Progenitor cell of endocrine pancreas (in vitro differentiated cells): ENCODE data around the gene ADD1. TPM values are rescaled to one million over a fixed set of nuclear protein-coding genes. Genes with fewer than 3 reads are reported as not detected.
"Not testable (repeated sequence)": the region's sequence is repeated elsewhere in the genome, so short reads cannot be mapped to it uniquely, and the experiment has no call there.

Experiments used
- DNase-seq: peaks from one replicate; pipeline ENCODE4 v3.0.0; 2021; ENCODE audit warnings: low spot score; ENCODE audit not compliant: unreplicated experiment
- H3K27ac Mint-ChIP-seq: 2 replicates; pipeline ENCODE4 v1.8.0; 2021; ENCODE audit warnings: mild to moderate bottlenecking, moderate library complexity, mixed read lengths
- H3K27me3 Mint-ChIP-seq: 2 replicates; pipeline ENCODE4 v1.8.0; 2021; ENCODE audit warnings: mixed read lengths
- H3K36me3 Mint-ChIP-seq: 2 replicates; pipeline ENCODE4 v1.8.0; 2022; ENCODE audit warnings: mixed read lengths; ENCODE audit not compliant: insufficient read depth
- H3K4me1 Mint-ChIP-seq: 2 replicates; pipeline ENCODE4 v1.8.0; 2021; ENCODE audit warnings: low read depth, mixed read lengths
- H3K4me3 Mint-ChIP-seq: 2 replicates; pipeline ENCODE4 v1.8.0; 2021; ENCODE audit warnings: low read depth, mild to moderate bottlenecking, moderate library complexity, mixed read lengths
- H3K9me3 Mint-ChIP-seq: 2 replicates; pipeline ENCODE4 v1.8.0; 2021; ENCODE audit warnings: low read depth, mixed read lengths
- CTCF ChIP-seq: fragments of 200-600 bp; sonication (generic); IDR thresholded peaks from one replicate; pipeline ENCODE4 v1.5.0; 2021; ENCODE audit warnings: antibody characterized with exemption, mild to moderate bottlenecking; ENCODE audit not compliant: unreplicated experiment
- total RNA-seq: library from RNA; stranded (reverse); gene quantifications from 2 replicates; pipeline ENCODE4 v1.2.1, GENCODE V29; 2021

ADD1 gene
- total RNA-seq, 1 donor from 2014 or later: 271 TPM

- Mint-ChIP-seq H3K9me3 (peaks cover 18% of the 10 kb centered on the region), H3K36me3 (peaks cover 43% of the 10 kb centered on the region), H3K27ac (peak overlapping the region; percentile 65)
- H3K4me1 Mint-ChIP-seq, H3K4me3 Mint-ChIP-seq, DNase-seq, H3K27me3 Mint-ChIP-seq: not testable (repeated sequence)
Measured at GRCh38 chr4:2922453-2923101, 78.9 kb downstream of the ADD1 start.

- peaks cover 16% of the 10 kb centered on the region for H3K9me3 Mint-ChIP-seq
- TF ChIP-seq CTCF: no peak
- no peak overlapping the region for H3K4me3 Mint-ChIP-seq
Measured at GRCh38 chr4:2923141-2923551, 79.5 kb downstream of the ADD1 start.

GRCh38 chr4:2923668-2924173, 80.1 kb downstream of the ADD1 start:
- H3K36me3 Mint-ChIP-seq: peaks cover 40% of the 10 kb centered on the region
- no peaks in the 10 kb centered on the region for H3K27me3 Mint-ChIP-seq
- no peak for DNase-seq
- no peak for TF ChIP-seq CTCF
- H3K27ac Mint-ChIP-seq: peak overlapping the region; percentile 21
- no peak overlapping the region for H3K4me3 Mint-ChIP-seq
- H3K4me1 Mint-ChIP-seq: peaks cover 14% of the 10 kb centered on the region
- peaks cover 10% of the 10 kb centered on the region for H3K9me3 Mint-ChIP-seq

More at GRCh38 chr4:2923141-2923551, 79.5 kb downstream of the ADD1 start:
- peak overlapping the region; percentile 21 for H3K27ac Mint-ChIP-seq
- peaks cover 12% of the 10 kb centered on the region for H3K4me1 Mint-ChIP-seq
- H3K27me3 Mint-ChIP-seq: no peaks in the 10 kb centered on the region
- H3K36me3 Mint-ChIP-seq: peaks cover 42% of the 10 kb centered on the region
- no peak for DNase-seq

- TF ChIP-seq CTCF: no peak
- no peak overlapping the region for H3K4me3 Mint-ChIP-seq
- peaks cover 10% of the 10 kb centered on the region for H3K9me3 Mint-ChIP-seq
- H3K27ac Mint-ChIP-seq: no peak overlapping the region
- DNase-seq: no peak
- H3K27me3 Mint-ChIP-seq: no peaks in the 10 kb centered on the region
- peaks cover 14% of the 10 kb centered on the region for H3K4me1 Mint-ChIP-seq
- peaks cover 38% of the 10 kb centered on the region for H3K36me3 Mint-ChIP-seq
Measured at GRCh38 chr4:2924286-2924685, 80.6 kb downstream of the ADD1 start.

- peaks cover 4% of the 10 kb centered on the region for H3K9me3 Mint-ChIP-seq
- no peak for TF ChIP-seq CTCF
- peaks cover 32% of the 10 kb centered on the region for H3K36me3 Mint-ChIP-seq
- H3K27me3 Mint-ChIP-seq: no peaks in the 10 kb centered on the region
- no peak overlapping the region for H3K4me3 Mint-ChIP-seq
- H3K27ac Mint-ChIP-seq: peak overlapping the region; percentile 90
- peaks cover 14% of the 10 kb centered on the region for H3K4me1 Mint-ChIP-seq
- DNase-seq: no peak
Measured at GRCh38 chr4:2924765-2925301, 81.2 kb downstream of the ADD1 start.

GRCh38 chr4:2925496-2925895, 81.9 kb downstream of the ADD1 start:
- DNase-seq: no peak
- Mint-ChIP-seq H3K4me1 (peaks cover 14% of the 10 kb centered on the region), H3K9me3 (no peaks in the 10 kb centered on the region), H3K27ac (no peak overlapping the region), H3K4me3 (no peak overlapping the region), H3K36me3 (peaks cover 26% of the 10 kb centered on the region), H3K27me3 (no peaks in the 10 kb centered on the region)
- TF ChIP-seq CTCF: no peak
